Skeletal muscle satellite cell (primary cell): Measurements from ENCODE around the gene AGPAT2.

Experiments
- H3K27me3 ChIP-seq: 2 replicates; pipeline ENCODE4 v1.7.0; 2013; ENCODE audit warnings: low read length; ENCODE audit not compliant: control insufficient read depth, insufficient read depth
- H3K36me3 ChIP-seq: 2 replicates; pipeline ENCODE4 v1.7.0; 2013; ENCODE audit warnings: mild to moderate bottlenecking, control low read depth, low read length; ENCODE audit not compliant: insufficient read depth
- H3K4me1 ChIP-seq: 2 replicates; pipeline ENCODE4 v1.7.0; 2013; ENCODE audit warnings: low read length; ENCODE audit not compliant: control insufficient read depth, insufficient read depth
- H3K4me2 ChIP-seq: 2 replicates; pipeline ENCODE4 v1.7.0; 2013; ENCODE audit warnings: mild to moderate bottlenecking, low read length
- H3K4me3 ChIP-seq: 2 replicates; pipeline ENCODE4 v1.7.0; 2013; ENCODE audit warnings: low read length
- H3K9ac ChIP-seq: 2 replicates; pipeline ENCODE4 v1.7.0; 2013; ENCODE audit warnings: mild to moderate bottlenecking, low read depth, low read length, moderate library complexity
- H3K9me3 ChIP-seq: replicated peaks from 2 replicates; pipeline ENCODE4 v1.7.0; 2013; ENCODE audit warnings: mild to moderate bottlenecking, control low read depth, low read length

Gene AGPAT2

DNA sequence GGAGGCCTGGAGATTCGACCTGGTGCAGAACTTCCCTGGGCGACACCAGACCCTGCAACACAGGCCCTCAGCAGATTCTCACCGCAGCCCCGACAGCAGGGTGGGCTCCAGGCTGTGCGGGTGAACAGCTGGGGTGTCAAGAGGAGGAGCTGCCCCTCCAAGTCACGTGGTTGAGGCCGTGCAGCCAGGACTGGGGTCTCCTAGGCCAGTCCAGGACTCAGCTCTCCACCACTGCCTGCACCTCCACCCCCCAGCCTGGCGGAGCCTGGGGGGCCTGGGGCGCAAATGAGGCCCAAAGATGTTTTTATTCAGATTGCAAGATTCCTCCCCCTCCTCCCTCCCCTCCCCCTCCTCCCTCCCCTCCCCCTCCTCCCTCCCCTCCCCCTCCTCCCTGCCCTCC is 9.2 kb upstream of the AGPAT2 start:
- no peak overlapping the region for H3K9ac ChIP-seq
- H3K36me3 ChIP-seq: no peaks in the 10 kb centered on the region
- no peaks in the 10 kb centered on the region for H3K9me3 ChIP-seq
- H3K4me1 ChIP-seq: peaks cover 5% of the 10 kb centered on the region
- no peak overlapping the region for H3K4me2 ChIP-seq
- no peak overlapping the region for H3K4me3 ChIP-seq
- peaks cover 51% of the 10 kb centered on the region for H3K27me3 ChIP-seq

DNA sequence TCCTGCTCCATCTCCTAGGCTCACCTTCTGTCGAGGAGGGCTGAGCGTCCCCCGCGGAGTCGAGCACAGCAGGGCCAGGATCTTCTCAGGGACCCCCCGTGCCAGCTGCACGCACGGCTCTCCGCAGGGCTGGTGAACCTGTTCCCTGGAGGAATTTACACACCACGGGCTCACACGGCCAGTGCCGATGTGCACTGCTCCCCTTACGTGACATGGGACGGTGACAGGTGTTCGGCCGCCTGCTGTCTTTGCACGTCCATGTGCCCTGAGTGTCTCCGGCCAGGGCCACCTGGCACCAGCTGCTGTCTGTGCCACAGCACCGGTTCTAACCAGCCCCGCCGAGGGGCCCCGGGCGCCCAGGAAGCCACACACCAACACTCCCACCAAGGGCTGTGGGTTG is 8.7 kb upstream of the AGPAT2 start:
- H3K4me3 ChIP-seq: no peak overlapping the region
- H3K4me2 ChIP-seq: no peak overlapping the region
- H3K4me1 ChIP-seq: peaks cover 5% of the 10 kb centered on the region
- no peaks in the 10 kb centered on the region for H3K36me3 ChIP-seq
- no peaks in the 10 kb centered on the region for H3K9me3 ChIP-seq
- H3K27me3 ChIP-seq: peaks cover 46% of the 10 kb centered on the region
- no peak overlapping the region for H3K9ac ChIP-seq

GRCh38 chr9:136695435-136695895 is 8.2 kb upstream of the AGPAT2 start:
- H3K9me3 ChIP-seq: no peaks in the 10 kb centered on the region
- H3K4me2 ChIP-seq: no peak overlapping the region
- H3K4me1 ChIP-seq: peaks cover 5% of the 10 kb centered on the region
- no peak overlapping the region for H3K4me3 ChIP-seq
- H3K36me3 ChIP-seq: no peaks in the 10 kb centered on the region
- H3K9ac ChIP-seq: no peak overlapping the region
- peaks cover 41% of the 10 kb centered on the region for H3K27me3 ChIP-seq

DNA sequence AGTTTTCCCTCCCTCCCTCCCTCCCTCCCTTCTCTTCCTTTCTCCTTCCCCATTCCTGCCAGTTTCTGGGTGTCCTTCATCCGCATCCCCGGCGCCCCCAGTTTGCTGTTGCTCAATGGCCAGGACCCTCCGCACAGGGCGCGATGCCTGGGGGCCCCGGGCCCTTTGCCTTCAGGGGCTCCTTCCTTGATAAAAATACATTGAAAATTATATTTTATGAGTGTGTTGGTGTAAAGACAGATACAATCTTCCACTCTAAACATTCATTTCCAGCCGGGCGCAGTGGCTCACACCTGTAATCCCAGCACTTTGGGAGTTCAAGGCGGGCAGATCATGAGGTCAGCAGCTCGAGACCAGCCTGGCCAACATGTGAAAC is 7.6 kb upstream of the AGPAT2 start:
- no peaks in the 10 kb centered on the region for H3K36me3 ChIP-seq
- no peak overlapping the region for H3K9ac ChIP-seq
- H3K9me3 ChIP-seq: no peaks in the 10 kb centered on the region
- peaks cover 5% of the 10 kb centered on the region for H3K4me1 ChIP-seq
- no peak overlapping the region for H3K4me3 ChIP-seq
- no peak overlapping the region for H3K4me2 ChIP-seq
- H3K27me3 ChIP-seq: peaks cover 37% of the 10 kb centered on the region

DNA sequence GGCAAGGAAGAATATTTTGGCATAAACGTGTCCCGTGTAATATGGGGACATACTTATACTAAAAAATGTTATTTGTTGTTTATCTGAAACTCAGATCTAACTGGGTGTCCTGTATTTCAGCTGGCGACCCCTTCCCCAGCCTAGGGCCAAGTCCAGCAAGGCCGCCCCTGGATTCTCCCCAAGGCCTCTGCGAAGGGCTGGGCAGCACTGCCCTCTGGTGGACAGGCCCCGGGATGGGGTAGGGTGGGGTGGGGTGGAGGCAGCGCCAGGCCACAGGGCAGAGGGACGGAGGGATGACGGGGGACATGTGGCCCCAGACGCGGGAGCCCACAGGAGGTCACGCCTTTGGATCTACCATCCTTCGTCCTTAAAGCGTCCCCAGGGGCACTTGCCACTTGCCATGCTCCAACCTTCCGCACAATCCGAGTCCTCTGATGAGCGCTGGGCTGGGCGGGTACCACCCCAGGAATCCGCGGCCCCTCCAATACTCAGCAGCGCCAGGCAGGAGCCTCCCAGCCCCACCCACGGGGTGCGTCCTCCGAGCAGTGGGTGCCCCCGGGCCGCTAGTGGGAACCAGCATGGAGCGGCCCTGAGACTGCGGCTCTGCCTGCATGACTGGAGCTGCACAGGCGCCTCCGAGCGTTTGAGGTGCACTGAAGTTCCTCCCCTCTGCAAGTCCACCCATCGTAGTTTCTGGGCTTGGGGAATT is 7.1 kb upstream of the AGPAT2 start:
- Histone ChIP-seq H3K4me2 (no peak overlapping the region), H3K4me1 (peaks cover 5% of the 10 kb centered on the region), H3K27me3 (peaks cover 36% of the 10 kb centered on the region), H3K4me3 (no peak overlapping the region), H3K36me3 (no peaks in the 10 kb centered on the region), H3K9me3 (no peaks in the 10 kb centered on the region), H3K9ac (no peak overlapping the region)

- Histone ChIP-seq H3K4me3 (no peak overlapping the region), H3K36me3 (no peaks in the 10 kb centered on the region)
Measured at GRCh38 chr9:136693490-136694162, 6.4 kb upstream of the AGPAT2 start.

GRCh38 chr9:136693135-136693489 is 5.9 kb upstream of the AGPAT2 start:
- Histone ChIP-seq H3K4me3 (no peak overlapping the region), H3K4me2 (no peak overlapping the region), H3K4me1 (peaks cover 5% of the 10 kb centered on the region), H3K9ac (no peak overlapping the region), H3K36me3 (no peaks in the 10 kb centered on the region), H3K27me3 (peaks cover 24% of the 10 kb centered on the region), H3K9me3 (no peaks in the 10 kb centered on the region)

More at GRCh38 chr9:136693490-136694162, 6.4 kb upstream of the AGPAT2 start:
- Histone ChIP-seq H3K9me3 (no peaks in the 10 kb centered on the region), H3K9ac (no peak overlapping the region), H3K4me2 (no peak overlapping the region), H3K27me3 (peaks cover 29% of the 10 kb centered on the region), H3K4me1 (peaks cover 5% of the 10 kb centered on the region)

DNA sequence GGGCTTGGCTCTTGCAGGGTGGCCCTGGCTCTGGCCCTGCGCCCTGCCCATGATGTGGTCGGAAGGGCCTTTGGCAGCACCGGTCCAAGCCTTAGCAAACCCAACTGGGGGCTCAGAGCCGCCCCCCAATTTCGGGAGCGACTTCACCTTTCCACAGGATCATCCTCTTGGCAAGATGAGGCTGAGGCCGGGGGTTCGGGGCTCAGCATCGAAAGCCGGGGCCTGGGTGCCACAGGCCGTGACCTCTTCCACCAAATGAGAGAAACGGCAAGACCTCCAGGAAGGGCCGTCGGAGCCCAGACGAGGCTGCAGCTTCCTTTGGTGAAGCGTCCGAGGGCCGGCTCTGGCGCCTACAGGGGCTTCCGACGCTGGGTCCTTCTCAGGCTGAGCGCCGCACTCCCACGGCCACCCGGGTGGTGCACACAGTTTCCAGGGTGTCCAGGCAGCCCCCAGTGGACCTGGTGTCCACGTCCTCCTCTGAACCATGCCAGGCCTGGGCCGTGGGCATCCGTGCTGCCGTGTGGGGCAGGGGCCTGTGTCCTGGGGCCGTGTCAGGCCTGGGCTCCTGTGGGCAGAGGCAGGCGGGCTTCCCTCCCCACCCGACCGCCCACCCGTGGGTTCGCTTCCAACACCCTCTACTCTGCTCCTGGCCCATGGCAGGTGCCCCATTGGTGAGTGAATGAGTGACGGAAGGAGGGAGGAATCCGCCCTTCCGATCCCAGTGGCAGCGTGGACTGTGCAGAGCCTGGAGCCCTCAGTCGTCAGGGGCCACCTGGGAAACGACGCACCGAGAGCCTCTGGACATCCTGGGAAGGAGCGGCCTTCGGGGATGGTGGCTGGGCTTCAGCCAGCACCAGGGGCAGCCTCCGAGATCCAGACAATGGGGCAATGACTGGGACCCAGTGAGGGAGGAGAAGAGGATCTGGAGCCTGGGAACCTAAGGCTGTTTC is 5.2 kb upstream of the AGPAT2 start:
- Histone ChIP-seq H3K4me3 (no peak overlapping the region), H3K9me3 (no peaks in the 10 kb centered on the region), H3K4me2 (no peak overlapping the region), H3K9ac (no peak overlapping the region), H3K36me3 (no peaks in the 10 kb centered on the region), H3K27me3 (peaks cover 18% of the 10 kb centered on the region), H3K4me1 (peaks cover 5% of the 10 kb centered on the region)

DNA sequence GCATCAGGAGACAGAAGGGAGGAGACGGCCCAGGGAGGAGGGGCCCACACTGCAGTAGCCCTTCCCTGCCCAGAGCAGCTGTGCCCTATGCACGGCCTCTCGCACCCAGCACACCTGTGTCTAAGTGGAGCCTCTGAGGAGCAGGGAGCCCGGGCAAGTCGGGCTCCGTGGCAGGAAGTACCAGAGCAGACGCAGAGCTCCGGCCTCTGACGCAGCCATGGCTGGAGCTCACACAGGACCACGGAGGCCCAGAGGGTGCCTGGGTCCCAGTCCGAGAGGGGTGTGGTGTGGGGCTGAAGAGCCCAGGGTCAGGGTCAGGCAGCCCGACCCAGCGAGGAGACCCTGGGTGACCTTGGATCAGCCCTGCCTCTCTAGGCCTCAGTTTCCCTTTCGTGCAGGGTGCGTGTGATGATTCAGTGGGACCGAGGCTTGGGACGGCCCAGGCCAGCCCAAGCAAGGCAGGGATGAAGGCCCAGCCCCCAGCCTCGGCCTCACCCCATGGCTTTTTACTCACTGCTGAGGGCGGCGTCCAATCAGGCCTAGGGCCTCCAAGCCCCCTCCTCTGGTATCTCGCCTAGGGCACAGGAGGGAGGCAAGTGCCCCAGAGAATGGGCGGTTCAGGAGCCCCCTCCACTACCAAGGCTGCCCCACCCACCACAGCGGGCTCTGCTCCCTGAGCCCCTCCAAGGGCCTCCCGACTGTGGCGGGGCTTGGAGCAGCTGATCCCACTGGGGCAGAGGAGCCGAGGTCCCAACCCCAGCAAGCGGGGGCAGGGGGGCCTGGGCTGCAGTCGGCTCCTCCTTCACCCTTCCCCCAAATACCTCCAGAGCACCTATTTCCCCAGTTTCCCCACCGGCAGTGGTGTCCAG is 4.3 kb upstream of the AGPAT2 start:
- H3K9me3 ChIP-seq: no peaks in the 10 kb centered on the region
- no peak overlapping the region for H3K4me2 ChIP-seq
- no peaks in the 10 kb centered on the region for H3K36me3 ChIP-seq
- no peak overlapping the region for H3K9ac ChIP-seq
- peaks cover 14% of the 10 kb centered on the region for H3K27me3 ChIP-seq
- no peak overlapping the region for H3K4me3 ChIP-seq
- H3K4me1 ChIP-seq: peaks cover 5% of the 10 kb centered on the region

DNA sequence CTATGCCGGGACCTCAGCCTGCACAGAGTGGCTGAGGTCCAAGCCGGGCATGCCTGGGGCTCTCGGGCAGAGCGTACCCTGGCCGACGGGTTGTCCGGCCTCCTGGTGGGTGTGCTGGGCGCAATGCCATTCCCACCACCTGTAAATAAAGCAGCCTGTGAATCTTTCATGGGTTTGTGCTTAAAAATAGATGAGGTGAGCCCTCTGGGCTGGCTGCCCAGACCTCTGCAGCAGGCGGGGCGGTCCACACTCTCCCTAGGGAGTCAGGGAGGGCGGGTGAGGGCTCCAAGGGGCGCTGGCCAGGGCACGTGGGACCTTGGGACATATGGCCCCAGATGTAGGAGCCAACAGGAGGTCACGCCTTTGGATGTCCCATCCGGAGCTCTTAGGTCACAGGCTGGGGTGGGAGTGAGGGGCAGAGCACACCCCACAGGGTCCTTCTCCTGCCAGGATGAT is 3.6 kb upstream of the AGPAT2 start:
- H3K4me3 ChIP-seq: no peak overlapping the region
- peaks cover 7% of the 10 kb centered on the region for H3K27me3 ChIP-seq
- H3K9me3 ChIP-seq: no peaks in the 10 kb centered on the region
- no peak overlapping the region for H3K4me2 ChIP-seq
- no peaks in the 10 kb centered on the region for H3K36me3 ChIP-seq
- no peak overlapping the region for H3K9ac ChIP-seq
- H3K4me1 ChIP-seq: peaks cover 10% of the 10 kb centered on the region
